ENCODE results near the gene UBXN10.

DNA sequence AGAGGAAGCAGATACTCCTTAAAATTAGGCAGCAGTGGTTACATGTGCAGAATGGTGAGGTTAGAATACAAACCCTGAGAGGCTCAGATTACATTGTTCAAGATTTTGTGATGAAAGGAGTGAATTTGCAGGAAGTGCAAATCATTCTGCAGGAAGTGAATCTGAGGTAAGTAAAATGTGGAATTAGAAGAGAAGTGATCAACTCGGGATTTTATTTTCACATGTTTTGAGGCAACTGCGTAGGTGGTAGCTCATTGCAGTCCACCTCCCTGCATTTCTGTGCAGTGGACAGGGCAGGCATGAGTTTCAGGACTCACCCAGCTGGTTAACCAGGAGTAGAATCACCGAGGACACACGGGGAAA is 2.5 kb downstream of the UBXN10 start:
- no peak for TF ChIP-seq EZH2 (IDR thresholded peaks at IDR 0.05)
- no peak for TF ChIP-seq POLR2AphosphoS5 (IDR thresholded peaks at IDR 0.05; ENCODE audit: borderline replicate concordance, low read depth, low read length)

Data from SK-N-MC (cell line).